ENCODE measurements around the gene GATA3. TPM values are rescaled to one million over a fixed set of nuclear protein-coding genes. Genes with fewer than 3 reads are reported as not detected.

GATA3 gene
- total RNA-seq, 1 donor, result not detected

GRCh38 chr10:8013619-8014018 lies 40.9 kb upstream of the GATA3 start:
- no peaks in the 10 kb centered on the region for H4K20me1 ChIP-seq (ENCODE audit: insufficient read depth, low read length)
- no peaks in the 10 kb centered on the region for H3K9me3 ChIP-seq (ENCODE audit: low read depth, low read length)
- no peak for TF ChIP-seq CTCF (IDR thresholded peaks at IDR 0.05; ENCODE audit: extremely low read depth, low read depth, low read length)
- no peaks in the 10 kb centered on the region for H3K36me3 ChIP-seq (ENCODE audit: insufficient read depth, low read length)
- no peak overlapping the region for H3K4me2 ChIP-seq (ENCODE audit: insufficient read depth, low read length)
- DNase-seq (ENCODE audit: insufficient read length, low spot score, missing footprints), result peak; percentile 68
- H3K27ac ChIP-seq (ENCODE audit: low read depth, low read length), result no peak overlapping the region
- H3K27me3 ChIP-seq (ENCODE audit: insufficient read depth, low read length), result no peaks in the 10 kb centered on the region
- peaks cover 6% of the 10 kb centered on the region for H3K4me1 ChIP-seq (ENCODE audit: insufficient read depth, low read length)
- H3K4me3 ChIP-seq (ENCODE audit: insufficient read depth, low read length), result no peak overlapping the region
- no peaks in the 10 kb centered on the region for H3K79me2 ChIP-seq (ENCODE audit: insufficient read depth, low read length)
- no peak overlapping the region for H2AFZ ChIP-seq (ENCODE audit: low read length)

GRCh38 chr10:8014649-8015048 lies 39.8 kb upstream of the GATA3 start:
- Histone ChIP-seq H4K20me1 (ENCODE audit: insufficient read depth, low read length) (no peaks in the 10 kb centered on the region), H3K27me3 (ENCODE audit: insufficient read depth, low read length) (no peaks in the 10 kb centered on the region), H3K4me1 (ENCODE audit: insufficient read depth, low read length) (peaks cover 6% of the 10 kb centered on the region), H3K4me3 (ENCODE audit: insufficient read depth, low read length) (no peak overlapping the region), H3K79me2 (ENCODE audit: insufficient read depth, low read length) (no peaks in the 10 kb centered on the region), H3K36me3 (ENCODE audit: insufficient read depth, low read length) (no peaks in the 10 kb centered on the region), H2AFZ (ENCODE audit: low read length) (no peak overlapping the region), H3K4me2 (ENCODE audit: insufficient read depth, low read length) (no peak overlapping the region), H3K27ac (ENCODE audit: low read depth, low read length) (no peak overlapping the region), H3K9me3 (ENCODE audit: low read depth, low read length) (no peaks in the 10 kb centered on the region)
- TF ChIP-seq CTCF (IDR thresholded peaks at IDR 0.05; ENCODE audit: extremely low read depth, low read depth, low read length), result no peak
- peak; percentile 57 for DNase-seq (ENCODE audit: insufficient read length, low spot score, missing footprints)

- H3K36me3 ChIP-seq (ENCODE audit: insufficient read depth, low read length), result no peaks in the 10 kb centered on the region
- H3K79me2 ChIP-seq (ENCODE audit: insufficient read depth, low read length), result no peaks in the 10 kb centered on the region
- TF ChIP-seq CTCF (IDR thresholded peaks at IDR 0.05; ENCODE audit: extremely low read depth, low read depth, low read length), result no peak
- H3K4me2 ChIP-seq (ENCODE audit: insufficient read depth, low read length), result peak overlapping the region; percentile 61
- DNase-seq (ENCODE audit: insufficient read length, low spot score, missing footprints), result no peak
- no peak overlapping the region for H3K4me3 ChIP-seq (ENCODE audit: insufficient read depth, low read length)
- no peaks in the 10 kb centered on the region for H3K9me3 ChIP-seq (ENCODE audit: low read depth, low read length)
- H3K4me1 ChIP-seq (ENCODE audit: insufficient read depth, low read length), result peaks cover 6% of the 10 kb centered on the region
- H3K27me3 ChIP-seq (ENCODE audit: insufficient read depth, low read length), result no peaks in the 10 kb centered on the region
- H2AFZ ChIP-seq (ENCODE audit: low read length), result no peak overlapping the region
- no peak overlapping the region for H3K27ac ChIP-seq (ENCODE audit: low read depth, low read length)
- no peaks in the 10 kb centered on the region for H4K20me1 ChIP-seq (ENCODE audit: insufficient read depth, low read length)
Observed at GRCh38 chr10:8017277-8017676, 37.2 kb upstream of the GATA3 start.

- DNase-seq (ENCODE audit: insufficient read length, low spot score, missing footprints), result no peak
Observed at GRCh38 chr10:8023321-8023720, 31.2 kb upstream of the GATA3 start.

More at GRCh38 chr10:8023321-8023720, 31.2 kb upstream of the GATA3 start:
- no peak overlapping the region for H3K27ac ChIP-seq (ENCODE audit: low read depth, low read length)
- H3K4me3 ChIP-seq (ENCODE audit: insufficient read depth, low read length), result no peak overlapping the region
- H2AFZ ChIP-seq (ENCODE audit: low read length), result no peak overlapping the region
- H3K27me3 ChIP-seq (ENCODE audit: insufficient read depth, low read length), result peaks cover 6% of the 10 kb centered on the region
- H4K20me1 ChIP-seq (ENCODE audit: insufficient read depth, low read length), result no peaks in the 10 kb centered on the region
- no peaks in the 10 kb centered on the region for H3K79me2 ChIP-seq (ENCODE audit: insufficient read depth, low read length)
- no peaks in the 10 kb centered on the region for H3K9me3 ChIP-seq (ENCODE audit: low read depth, low read length)
- H3K36me3 ChIP-seq (ENCODE audit: insufficient read depth, low read length), result no peaks in the 10 kb centered on the region
- H3K4me1 ChIP-seq (ENCODE audit: insufficient read depth, low read length), result no peaks in the 10 kb centered on the region
- no peak for TF ChIP-seq CTCF (IDR thresholded peaks at IDR 0.05; ENCODE audit: extremely low read depth, low read depth, low read length)
- no peak overlapping the region for H3K4me2 ChIP-seq (ENCODE audit: insufficient read depth, low read length)
